ENCODE data around the gene CYBB.

CYBB gene

GRCh38 chrX:37753384-37753783 lies 26.5 kb upstream of the CYBB start (continued):
- TF ChIP-seq PRDM2 (tag by site-specific recombination; IDR thresholded peaks at IDR 0.05; ENCODE audit: borderline replicate concordance) = no peak
- no peak for TF ChIP-seq ZNF2 (tag by site-specific recombination; IDR thresholded peaks at IDR 0.05)
- TF ChIP-seq ZNF529 (tag by site-specific recombination; IDR thresholded peaks at IDR 0.05; ENCODE audit: insufficient replicate concordance) = no peak
- no peak for TF ChIP-seq SP2 (tag by site-specific recombination; IDR thresholded peaks at IDR 0.05)
- no peak for TF ChIP-seq ZIC2 (tag by site-specific recombination; IDR thresholded peaks at IDR 0.05)

GRCh38 chrX:37754516-37754915 lies 25.3 kb upstream of the CYBB start:
- ChIA-PET CTCF (interaction anchor here (0.6 to 1.1 kb wide), 3 partner anchors 9 to 27 kb away, joined by 3 read pairs; no protein-coding TSS in a partner anchor), POLR2A (no interaction called here)
- no peak overlapping the region for H3K27ac ChIP-seq (ENCODE audit: extremely low read depth, low read depth, low read length)

GRCh38 chrX:37755025-37755424 lies 24.8 kb upstream of the CYBB start:
- ChIA-PET POLR2A (no interaction called here), CTCF (interaction anchor here (0.6 to 1.1 kb wide), 2 partner anchors 20 to 27 kb away, joined by 3 read pairs; no protein-coding TSS in a partner anchor)
- Histone ChIP-seq H3K4me3 (ENCODE audit: low read depth, low read length) (no peak overlapping the region), H3K36me3 (ENCODE audit: control insufficient read depth in 2 of 2, insufficient read depth in 1 of 2, low read length in 2 of 2) (no peaks in the 10 kb centered on the region), H3K9me3 (ENCODE audit: control insufficient read depth, insufficient read depth, low read depth, low read length) (no peaks in the 10 kb centered on the region), H3K4me1 (ENCODE audit: control insufficient read depth, insufficient read depth, low read length) (no peaks in the 10 kb centered on the region), H3K27ac (ENCODE audit: extremely low read depth, low read depth, low read length) (no peak overlapping the region)
- no peak for TF ChIP-seq ZBTB44 (tag by site-specific recombination; IDR thresholded peaks at IDR 0.05)

More at GRCh38 chrX:37754516-37754915, 25.3 kb upstream of the CYBB start:
- H3K4me3 ChIP-seq (ENCODE audit: low read depth, low read length) = no peak overlapping the region
- H3K36me3 ChIP-seq (ENCODE audit: control insufficient read depth in 2 of 2, insufficient read depth in 1 of 2, low read length in 2 of 2) = no peaks in the 10 kb centered on the region
- no peaks in the 10 kb centered on the region for H3K4me1 ChIP-seq (ENCODE audit: control insufficient read depth, insufficient read depth, low read length)
- no peaks in the 10 kb centered on the region for H3K9me3 ChIP-seq (ENCODE audit: control insufficient read depth, insufficient read depth, low read depth, low read length)
- TF ChIP-seq ZNF341 (tag by site-specific recombination; IDR thresholded peaks at IDR 0.05; ENCODE audit: low read depth) (no peak), SETDB1 (IDR thresholded peaks at IDR 0.05; ENCODE audit: insufficient read length, low read length) (no peak), ZFP41 (tag by site-specific recombination; IDR thresholded peaks at IDR 0.05; ENCODE audit: borderline replicate concordance) (no peak), ZNF16 (tag by site-specific recombination; IDR thresholded peaks at IDR 0.05; ENCODE audit: low read depth) (no peak), ELK4 (IDR thresholded peaks at IDR 0.05; ENCODE audit: borderline replicate concordance, low read depth, low read length) (no peak)

- no peaks in the 10 kb centered on the region for H3K4me1 ChIP-seq (ENCODE audit: control insufficient read depth, insufficient read depth, low read length)
- ChIA-PET POLR2A (no interaction called here), CTCF (no interaction called here)
- no peak overlapping the region for H3K4me3 ChIP-seq (ENCODE audit: low read depth, low read length)
- no peaks in the 10 kb centered on the region for H3K36me3 ChIP-seq (ENCODE audit: control insufficient read depth in 2 of 2, insufficient read depth in 1 of 2, low read length in 2 of 2)
- no peak overlapping the region for H3K27ac ChIP-seq (ENCODE audit: extremely low read depth, low read depth, low read length)
- no peaks in the 10 kb centered on the region for H3K9me3 ChIP-seq (ENCODE audit: control insufficient read depth, insufficient read depth, low read depth, low read length)
- TF ChIP-seq ZNF830 (tag by site-specific recombination; IDR thresholded peaks at IDR 0.05; ENCODE audit: low read depth) (no peak), HOXC10 (CRISPR knock-in tag; IDR thresholded peaks at IDR 0.05) (no peak), INSM2 (tag by site-specific recombination; IDR thresholded peaks at IDR 0.05) (no peak), ZNF530 (tag by site-specific recombination; IDR thresholded peaks at IDR 0.05; ENCODE audit: low read depth) (no peak), ZNF292 (tag by site-specific recombination; IDR thresholded peaks at IDR 0.05; ENCODE audit: borderline replicate concordance, low read depth) (no peak), ZNF701 (tag by site-specific recombination; IDR thresholded peaks at IDR 0.05) (no peak), SP7 (tag by site-specific recombination; IDR thresholded peaks at IDR 0.05) (no peak), ZFP41 (tag by site-specific recombination; IDR thresholded peaks at IDR 0.05; ENCODE audit: borderline replicate concordance) (no peak), ZNF610 (tag by site-specific recombination; IDR thresholded peaks at IDR 0.05; ENCODE audit: borderline replicate concordance) (no peak), KLF1 (tag by site-specific recombination; IDR thresholded peaks at IDR 0.05) (no peak)
Observed at GRCh38 chrX:37757082-37757481, 22.8 kb upstream of the CYBB start.

Data from HEK293 (cell line).